Tibial nerve (tissue), 3 donors: Measurements from ENCODE around the gene DISC1.

Experiments used
- POLR2A ChIP-seq, 2 donors: fragments of 450-650 bp; IDR thresholded peaks; one replicate each; pipeline ENCODE4 v1.6.1; 2017; ENCODE audit warnings: antibody characterized with exemption in 2 of 2, mild to moderate bottlenecking in 2 of 2, moderate library complexity in 2 of 2
- TF ChIP-seq, protein P1 (sequence below), 5 experiments: fragments of 200-600 bp in 3 of 5; fragments of 450-650 bp in 2 of 5; sonication (generic) in 3 of 5; IDR thresholded peaks; one replicate each; pipeline ENCODE4 v1.5.1; 2016 to 2019; ENCODE audit warnings: antibody characterized with exemption in 5 of 5, mild to moderate bottlenecking in 3 of 5, moderate library complexity in 2 of 5

DNA sequence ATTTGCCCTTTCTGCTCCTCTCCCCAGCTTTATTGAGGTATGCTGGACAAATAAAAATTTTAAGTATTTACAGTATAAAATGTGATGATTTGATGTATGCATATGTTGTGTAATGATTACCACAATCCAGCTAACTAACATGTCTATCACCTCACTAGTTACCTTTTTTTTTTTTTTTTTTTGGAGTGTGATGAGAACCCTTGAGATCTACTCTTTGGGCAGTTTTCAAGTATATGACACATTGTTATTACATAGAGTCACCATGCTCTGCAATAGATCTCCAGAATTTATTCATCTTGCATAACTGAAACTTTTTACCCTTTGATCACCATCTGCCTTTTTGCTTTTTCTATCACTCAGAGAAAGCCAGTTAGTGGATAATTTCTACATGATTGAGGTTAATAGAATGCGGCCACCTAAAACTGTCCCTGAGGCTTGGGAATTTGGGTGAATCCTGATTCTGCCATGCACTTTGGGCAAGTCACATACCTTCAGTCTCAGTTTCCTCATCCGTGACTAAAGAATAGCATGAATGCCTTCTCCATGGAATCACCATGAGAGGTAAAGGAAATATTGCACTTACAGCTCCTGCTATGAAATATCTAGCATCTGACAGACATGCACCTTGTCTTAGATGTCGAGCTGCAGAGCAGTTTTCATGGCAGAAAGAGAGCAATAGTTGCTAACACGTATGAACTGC is 295.2 kb downstream of the DISC1 start:
- TF ChIP-seq, protein P1, sequence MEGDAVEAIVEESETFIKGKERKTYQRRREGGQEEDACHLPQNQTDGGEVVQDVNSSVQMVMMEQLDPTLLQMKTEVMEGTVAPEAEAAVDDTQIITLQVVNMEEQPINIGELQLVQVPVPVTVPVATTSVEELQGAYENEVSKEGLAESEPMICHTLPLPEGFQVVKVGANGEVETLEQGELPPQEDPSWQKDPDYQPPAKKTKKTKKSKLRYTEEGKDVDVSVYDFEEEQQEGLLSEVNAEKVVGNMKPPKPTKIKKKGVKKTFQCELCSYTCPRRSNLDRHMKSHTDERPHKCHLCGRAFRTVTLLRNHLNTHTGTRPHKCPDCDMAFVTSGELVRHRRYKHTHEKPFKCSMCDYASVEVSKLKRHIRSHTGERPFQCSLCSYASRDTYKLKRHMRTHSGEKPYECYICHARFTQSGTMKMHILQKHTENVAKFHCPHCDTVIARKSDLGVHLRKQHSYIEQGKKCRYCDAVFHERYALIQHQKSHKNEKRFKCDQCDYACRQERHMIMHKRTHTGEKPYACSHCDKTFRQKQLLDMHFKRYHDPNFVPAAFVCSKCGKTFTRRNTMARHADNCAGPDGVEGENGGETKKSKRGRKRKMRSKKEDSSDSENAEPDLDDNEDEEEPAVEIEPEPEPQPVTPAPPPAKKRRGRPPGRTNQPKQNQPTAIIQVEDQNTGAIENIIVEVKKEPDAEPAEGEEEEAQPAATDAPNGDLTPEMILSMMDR (IDR thresholded peaks at IDR 0.05) = no peak
- no peak for TF ChIP-seq POLR2A (IDR thresholded peaks at IDR 0.05)
